RPMI7951 (cell line): ENCODE data around the gene CDHR3. TPM values are rescaled to one million over a fixed set of nuclear protein-coding genes. Genes with fewer than 3 reads are reported as not detected.
"Not testable (repeated sequence)": the region's sequence is repeated elsewhere in the genome, so short reads cannot be mapped to it uniquely, and the experiment has no call there.

Experiments used
- DNase-seq: peaks from one replicate; pipeline ENCODE4 v3.0.0-alpha.2; 2012; ENCODE audit warnings: low read depth
- total RNA-seq: library from RNA; depleted of rRNA; stranded (reverse); fragments of >200 nt; shearing (Covaris generic); gene quantifications from 2 replicates; pipeline ENCODE4 v1.2.3, GENCODE V29; 2014

The CDHR3 gene
- total RNA-seq, 1 experiment from 2014 or later: 1.3 TPM

DNA sequence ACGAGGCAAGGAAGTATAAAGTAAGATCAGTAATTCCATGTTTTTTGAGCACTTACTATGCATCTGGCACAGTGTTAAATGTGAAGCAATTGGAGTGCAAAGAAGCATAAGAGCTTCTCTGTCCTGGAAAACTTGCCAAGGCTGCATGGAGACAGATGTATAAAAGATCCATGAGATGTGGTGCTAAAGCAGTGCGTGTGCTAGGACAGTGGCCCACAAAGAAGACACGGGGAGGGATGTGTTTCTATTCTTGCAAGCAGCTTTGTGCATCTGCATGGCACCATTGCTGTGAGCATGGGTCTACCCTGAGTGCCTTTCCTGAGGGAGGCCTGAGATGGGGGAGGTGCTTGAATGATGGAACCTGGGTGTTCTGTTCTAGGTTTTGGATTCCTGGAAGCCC, 5.1 kb upstream of the CDHR3 start:
- DNase-seq: no peak

DNA sequence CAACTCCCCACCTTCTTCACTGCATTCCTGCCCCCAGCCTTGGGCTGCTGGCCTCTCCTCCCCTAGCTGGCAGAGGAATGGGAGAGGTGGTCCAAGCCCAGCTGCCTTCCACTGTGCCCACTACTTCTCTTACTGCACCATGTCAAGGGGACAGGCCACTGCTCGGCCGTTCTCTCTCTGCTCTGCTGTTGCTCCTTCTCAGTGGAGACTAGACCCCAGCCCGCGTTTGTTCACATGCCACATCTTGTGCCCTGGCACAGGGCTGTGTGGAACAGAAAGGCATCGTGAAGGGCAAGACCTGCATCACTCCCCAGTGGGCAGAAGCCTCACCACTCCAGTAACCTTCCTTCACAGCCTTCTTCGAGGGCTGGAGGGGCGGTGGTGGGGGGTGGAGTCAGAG, 711 bp upstream of the CDHR3 start:
- no peak for DNase-seq

GRCh38 chr7:105971845-105972244, 8.8 kb downstream of the CDHR3 start:
- DNase-seq: no peak

GRCh38 chr7:105972276-105972675, 9.2 kb downstream of the CDHR3 start:
- no peak for DNase-seq

DNA sequence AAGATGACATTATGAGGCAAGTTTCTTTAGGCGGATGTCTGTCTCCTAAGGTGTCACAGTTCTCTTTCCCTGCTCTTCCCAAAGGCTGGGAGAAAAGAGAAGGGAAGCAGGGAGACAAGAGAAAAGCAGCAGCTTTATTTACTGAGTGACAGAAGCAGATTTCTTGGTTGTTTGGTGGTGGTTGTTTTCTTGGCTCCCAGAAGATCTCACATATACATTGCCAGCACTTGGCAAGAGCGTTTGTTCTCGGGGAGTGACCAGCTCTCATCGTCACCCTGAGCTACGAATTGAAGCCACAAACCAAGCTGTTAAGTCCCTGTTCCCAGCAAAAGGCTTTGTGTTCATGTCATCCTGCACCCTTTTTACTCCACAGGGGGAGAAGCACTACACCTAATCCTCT, 11.4 kb downstream of the CDHR3 start:
- DNase-seq: no peak

GRCh38 chr7:105975770-105976417, 12.8 kb downstream of the CDHR3 start:
- peak; percentile 3 for DNase-seq

DNA sequence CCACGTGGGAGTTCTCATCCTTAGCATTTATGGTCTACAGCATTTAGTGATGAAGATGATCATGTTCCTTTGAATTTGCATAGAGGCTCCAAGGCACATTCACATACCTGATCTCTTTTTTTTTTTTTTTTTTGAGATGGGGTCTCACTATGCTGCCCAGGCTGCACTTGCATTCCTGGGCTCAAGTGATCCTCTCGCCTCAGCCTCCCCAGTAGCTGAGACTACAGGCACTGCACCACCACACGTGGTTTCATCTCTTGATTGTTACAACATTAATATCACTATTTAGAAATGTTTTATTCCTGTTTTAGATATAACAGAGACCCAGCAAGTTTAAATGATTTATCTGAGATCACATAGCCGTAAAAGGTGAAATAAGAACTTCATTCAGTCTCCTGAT, 13.8 kb downstream of the CDHR3 start:
- no peak for DNase-seq

GRCh38 chr7:105978035-105978434, 15.0 kb downstream of the CDHR3 start:
- DNase-seq: no peak

DNA sequence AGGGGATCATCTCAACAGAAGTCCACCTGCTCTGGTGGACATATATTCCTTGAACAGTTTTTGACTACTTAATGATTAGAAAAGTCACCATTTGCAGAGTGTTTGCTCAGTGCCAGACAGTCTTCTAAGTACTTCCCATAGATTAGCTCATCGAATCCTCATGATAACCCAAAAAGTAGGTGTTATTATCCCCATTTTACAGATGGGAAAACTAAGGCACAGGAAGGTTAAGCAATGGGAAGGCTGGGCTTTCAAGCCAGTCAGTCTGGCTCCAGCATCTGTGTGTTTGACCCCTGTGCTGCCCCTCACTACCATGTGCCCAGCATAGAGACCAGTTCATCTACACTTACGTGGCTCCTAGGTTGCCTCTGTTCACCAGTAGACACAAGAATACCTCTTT, 15.9 kb downstream of the CDHR3 start:
- no peak for DNase-seq

DNA sequence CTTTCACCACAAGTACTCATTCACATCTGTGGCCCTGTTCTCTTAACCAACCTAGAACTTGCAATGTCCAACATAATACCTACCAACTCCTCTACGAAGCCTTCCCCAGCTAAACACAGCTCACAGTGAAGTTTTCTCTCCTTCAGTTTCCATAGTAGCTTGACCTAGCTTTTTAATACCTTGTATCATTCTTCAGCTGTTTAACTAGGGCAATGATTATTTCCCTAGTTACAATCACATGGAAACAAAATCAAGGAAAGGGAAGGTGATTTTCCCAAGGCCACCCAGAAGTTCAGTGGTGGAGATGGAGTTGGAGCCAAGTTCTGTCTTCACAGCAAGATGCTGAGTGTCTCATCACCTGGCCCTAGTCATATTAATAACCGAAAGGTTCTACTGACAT, 16.3 kb downstream of the CDHR3 start:
- no peak for DNase-seq

- DNase-seq: no peak
Measured at GRCh38 chr7:105980645-105981396, 17.8 kb downstream of the CDHR3 start.

DNA sequence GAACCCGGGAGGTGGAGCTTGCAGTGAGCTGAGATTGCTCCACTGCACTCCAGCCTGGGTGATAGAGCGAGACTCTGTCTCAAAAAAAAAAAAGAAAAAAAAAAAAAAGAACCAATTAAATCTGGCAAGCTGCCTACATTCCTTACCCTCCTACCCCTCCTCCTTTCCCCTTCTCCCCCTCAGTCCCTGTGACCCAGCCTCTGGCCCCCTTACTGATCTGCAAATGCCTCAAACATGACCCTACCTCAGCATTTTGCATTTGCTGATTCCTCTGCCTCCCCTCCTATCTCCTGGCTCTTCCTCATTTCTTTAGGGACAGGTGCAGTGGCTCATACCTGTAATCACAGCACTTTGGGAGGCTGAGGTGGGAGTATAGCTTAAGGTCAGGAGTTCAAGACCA, 19.3 kb downstream of the CDHR3 start:
- DNase-seq: no peak

GRCh38 chr7:105984808-105985207, 21.7 kb downstream of the CDHR3 start:
- DNase-seq: not testable (repeated sequence)

DNA sequence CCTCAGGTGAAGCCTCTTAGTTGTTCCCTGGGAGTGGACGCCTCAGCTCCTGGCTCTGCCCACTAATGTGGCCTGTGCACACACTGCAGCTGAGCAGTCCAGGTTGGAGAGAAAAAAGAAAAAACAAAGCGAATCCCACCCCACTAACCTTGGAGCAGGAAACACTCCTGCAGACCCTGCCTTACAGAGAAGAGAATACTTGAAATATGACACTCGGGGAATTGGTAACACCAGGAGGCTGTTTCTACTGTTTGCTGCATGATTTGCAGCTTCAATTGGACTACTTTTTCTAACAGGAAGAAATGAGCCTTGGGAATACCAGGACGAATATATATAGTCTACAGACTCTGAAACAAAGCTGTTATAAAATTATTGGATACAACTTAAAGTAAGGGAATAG, 22.2 kb downstream of the CDHR3 start:
- no peak for DNase-seq

- no peak for DNase-seq
Measured at GRCh38 chr7:105985672-105986215, 22.7 kb downstream of the CDHR3 start.

GRCh38 chr7:105987046-105987445, 24.0 kb downstream of the CDHR3 start:
- no peak for DNase-seq

- no peak for DNase-seq
Measured at GRCh38 chr7:105988276-105988675, 25.2 kb downstream of the CDHR3 start.

- no peak for DNase-seq
Measured at GRCh38 chr7:105989191-105989590, 26.1 kb downstream of the CDHR3 start.

DNA sequence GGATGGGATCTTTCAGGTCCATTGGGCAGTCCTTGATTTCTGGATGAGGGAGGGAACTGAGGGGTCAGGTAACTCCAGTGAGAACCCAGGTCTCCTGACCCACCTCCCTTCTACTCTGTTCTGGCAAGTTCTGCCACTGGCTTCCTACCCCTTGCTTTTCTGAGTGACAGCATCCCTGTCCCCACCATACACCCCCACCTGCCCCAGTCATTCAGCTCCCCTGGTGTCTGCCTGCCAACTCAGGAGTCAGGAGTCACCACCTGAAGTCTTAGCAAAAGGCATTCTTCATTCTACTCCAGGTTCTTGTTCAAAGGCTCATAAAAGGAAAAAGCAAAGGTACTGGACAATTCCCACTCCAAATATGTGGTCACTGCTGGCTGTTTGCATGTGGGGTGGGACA, 26.6 kb downstream of the CDHR3 start:
- no peak for DNase-seq

- no peak for DNase-seq
Measured at GRCh38 chr7:105990141-105990540, 27.1 kb downstream of the CDHR3 start.

DNA sequence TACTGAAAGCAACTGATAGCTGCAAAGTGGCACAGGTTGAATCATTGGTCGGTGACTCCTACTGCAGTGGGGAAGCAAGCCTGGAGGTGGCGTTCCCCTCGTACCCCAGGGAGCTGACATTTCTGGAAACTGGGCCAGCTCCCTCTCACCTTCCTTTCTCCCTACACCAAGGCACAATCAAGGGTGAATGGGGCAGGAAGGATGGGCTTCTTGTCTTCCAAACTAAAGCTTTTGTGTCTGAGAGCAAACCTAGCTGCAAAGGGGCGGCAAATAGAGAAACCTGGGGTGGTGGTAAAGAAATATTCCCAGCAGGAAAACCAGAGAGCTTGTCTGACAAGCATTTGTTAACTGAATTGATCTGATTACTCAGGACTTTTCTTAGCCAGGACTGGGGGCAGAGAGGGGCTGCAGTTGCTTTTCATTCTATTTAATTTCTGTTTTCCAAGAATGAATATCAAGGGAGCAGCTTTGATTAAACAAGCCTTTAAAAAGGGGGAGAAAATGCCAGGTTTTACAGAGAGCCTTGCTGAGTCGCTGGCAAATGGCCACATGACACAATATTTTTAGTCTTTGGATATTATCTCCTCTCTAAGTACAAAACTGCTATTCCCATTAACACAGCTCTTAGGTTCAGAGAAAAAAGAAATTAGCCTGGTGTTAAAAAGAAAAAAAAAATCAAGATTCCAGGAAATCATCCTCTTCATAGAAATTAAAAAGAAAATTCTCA, 27.8 kb downstream of the CDHR3 start:
- no peak for DNase-seq

DNA sequence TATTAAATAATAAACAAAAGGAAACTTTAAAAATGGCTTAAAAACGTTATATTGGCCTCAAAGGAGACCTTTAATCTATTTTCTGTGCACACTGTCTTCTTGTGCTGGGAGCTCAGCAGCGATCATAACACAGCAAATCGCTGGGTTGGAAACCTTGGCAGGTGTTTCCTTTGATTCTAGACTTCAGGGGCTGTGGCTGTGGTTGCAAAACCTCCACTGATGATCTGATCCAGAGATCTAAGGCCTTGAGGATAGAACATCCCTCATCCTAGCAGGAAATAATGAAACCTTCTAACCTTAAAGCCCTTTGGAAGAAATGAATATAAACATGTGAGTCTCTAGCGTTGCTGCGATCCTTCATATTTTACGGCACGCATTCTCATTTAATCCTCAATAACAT, 29.8 kb downstream of the CDHR3 start:
- no peak for DNase-seq
